OCI-LY7 (cell line): Measurements from ENCODE around the gene RAB3GAP2. TPM values are rescaled to one million over a fixed set of nuclear protein-coding genes. Genes with fewer than 3 reads are reported as not detected.
"Not testable (repeated sequence)": the region's sequence is repeated elsewhere in the genome, so short reads cannot be mapped to it uniquely, and the experiment has no call there.

Experiments used
- BruUV-seq: library from RNA; stranded (reverse); fragments of 400-500 nt; replicated peaks from 2 replicates; lab custom pipeline; 2021; lab: Mats Ljungman, UMichigan
- CTCF ChIA-PET: fragments of 300-600 bp; sonication (Branson Sonifier 250); formaldehyde crosslinking; loops from one replicate; lab custom pipeline; 2022; ENCODE audit warnings: antibody characterized with exemption; ENCODE audit not compliant: unreplicated experiment; lab: Charles Lee
- POLR2A ChIA-PET: fragments of 300-600 bp; sonication (Branson Sonifier 250); formaldehyde crosslinking; loops from one replicate; lab custom pipeline; 2022; ENCODE audit warnings: antibody characterized with exemption; lab: Charles Lee
- DNase-seq: peaks from one replicate; pipeline ENCODE4 v3.0.0-alpha.2; 2015; ENCODE audit warnings: low spot score
- H2AFZ ChIP-seq: fragments of 200-600 bp; sonication (generic), shearing (Covaris generic); 2 replicates; pipeline ENCODE4 v1.6.1; 2014; ENCODE audit warnings: mild to moderate bottlenecking, antibody characterized with exemption, low read length, moderate library complexity
- H3K27ac ChIP-seq: fragments of 200-600 bp; sonication (generic); 2 replicates; pipeline ENCODE4 v1.5.1; 2014; ENCODE audit warnings: mixed run types, low read depth, mild to moderate bottlenecking, moderate library complexity, low read length, inconsistent platforms; ENCODE audit not compliant: poor library complexity, severe bottlenecking
- H3K36me3 ChIP-seq: fragments of 200-600 bp; sonication (generic); 2 replicates; pipeline ENCODE4 v1.6.1; 2014; ENCODE audit warnings: mild to moderate bottlenecking, antibody characterized with exemption, low read length, moderate library complexity, mixed read lengths; ENCODE audit not compliant: insufficient read depth
- H3K4me1 ChIP-seq: fragments of 200-600 bp; sonication (generic); 2 replicates; pipeline ENCODE4 v1.5.1; 2014; ENCODE audit warnings: mild to moderate bottlenecking, low read length; ENCODE audit not compliant: insufficient read depth, poor library complexity, severe bottlenecking
- H3K4me2 ChIP-seq: fragments of 200-600 bp; sonication (generic); 2 replicates; pipeline ENCODE4 v1.6.1; 2014; ENCODE audit warnings: mild to moderate bottlenecking, low read length
- H3K4me3 ChIP-seq: fragments of 200-600 bp; sonication (generic); 2 replicates; pipeline ENCODE4 v1.5.1; 2014; ENCODE audit warnings: mild to moderate bottlenecking, low read depth, low read length; ENCODE audit not compliant: poor library complexity, severe bottlenecking
- H3K79me2 ChIP-seq: fragments of 200-600 bp; sonication (generic); 2 replicates; pipeline ENCODE4 v1.6.1; 2016; ENCODE audit warnings: low read depth, mild to moderate bottlenecking, low read length, moderate library complexity, mixed read lengths; ENCODE audit not compliant: insufficient read depth
- H3K9me2 ChIP-seq: fragments of 200-600 bp; sonication (generic); 2 replicates; pipeline ENCODE4 v1.6.1; 2016; ENCODE audit warnings: mild to moderate bottlenecking, low read length, mixed read lengths; ENCODE audit not compliant: insufficient read depth
- H3K9me3 ChIP-seq: fragments of 200-600 bp; sonication (generic); 2 replicates; pipeline ENCODE4 v1.6.1; 2014; ENCODE audit warnings: mild to moderate bottlenecking, mixed run types, low read length, mixed read lengths
- H4K20me1 ChIP-seq: fragments of 200-600 bp; sonication (generic); 2 replicates; pipeline ENCODE4 v1.6.1; 2014; ENCODE audit warnings: mild to moderate bottlenecking, antibody characterized with exemption, low read length, moderate library complexity, mixed read lengths; ENCODE audit not compliant: insufficient read depth
- EZH2phosphoT487 ChIP-seq: fragments of 200-600 bp; sonication (generic); IDR thresholded peaks from 2 replicates; pipeline ENCODE4 v1.6.1; 2018; ENCODE audit warnings: low read depth, borderline replicate concordance, mild to moderate bottlenecking, mixed run types, antibody characterized with exemption, low read length, moderate library complexity, mixed read lengths
- intact Hi-C: fragments of 100-400 bp; cut with micrococcal nuclease; formaldehyde crosslinking; loops from one replicate; pipeline ENCODE4 v1.10.0; 2022; ENCODE audit not compliant: unreplicated experiment
- total RNA-seq, 2 experiments: library from RNA; depleted of rRNA in 1 of 2; stranded (reverse); fragments of >200 nt in 1 of 2; shearing (Covaris generic) in 1 of 2; gene quantifications; 2 replicates each; pipeline ENCODE4 v1.2.3, GENCODE V29; 2014 to 2022
- TF ChIP-seq, protein P1 (sequence below): fragments of 200-600 bp; sonication (generic); conservative IDR thresholded peaks from 2 replicates; pipeline ENCODE4 v1.5.1; 2014; ENCODE audit warnings: mild to moderate bottlenecking, antibody characterized with exemption, low read length, moderate library complexity, mixed read lengths

RAB3GAP2 gene
- total RNA-seq, 2 experiments from 2014 or later = 16.9 to 41.1 TPM

GRCh38 chr1:220182111-220182510 is 90.1 kb downstream of the RAB3GAP2 start:
- no peak overlapping the region for H3K27ac ChIP-seq
- BruUV-seq = no TSS peak
- no peaks in the 10 kb centered on the region for H3K9me3 ChIP-seq
- peaks cover 69% of the 10 kb centered on the region for H3K36me3 ChIP-seq
- H3K4me1 ChIP-seq = no peaks in the 10 kb centered on the region
- no peak overlapping the region for H2AFZ ChIP-seq
- H3K4me2 ChIP-seq = no peak overlapping the region
- POLR2A ChIA-PET = no interaction called here
- H3K4me3 ChIP-seq = no peak overlapping the region
- no peaks in the 10 kb centered on the region for H3K9me2 ChIP-seq
- no peak for DNase-seq
- intact Hi-C loops = no loop called here
- no peaks in the 10 kb centered on the region for H3K79me2 ChIP-seq
- H4K20me1 ChIP-seq = no peaks in the 10 kb centered on the region
- CTCF ChIA-PET = no interaction called here
- TF ChIP-seq, protein P1, sequence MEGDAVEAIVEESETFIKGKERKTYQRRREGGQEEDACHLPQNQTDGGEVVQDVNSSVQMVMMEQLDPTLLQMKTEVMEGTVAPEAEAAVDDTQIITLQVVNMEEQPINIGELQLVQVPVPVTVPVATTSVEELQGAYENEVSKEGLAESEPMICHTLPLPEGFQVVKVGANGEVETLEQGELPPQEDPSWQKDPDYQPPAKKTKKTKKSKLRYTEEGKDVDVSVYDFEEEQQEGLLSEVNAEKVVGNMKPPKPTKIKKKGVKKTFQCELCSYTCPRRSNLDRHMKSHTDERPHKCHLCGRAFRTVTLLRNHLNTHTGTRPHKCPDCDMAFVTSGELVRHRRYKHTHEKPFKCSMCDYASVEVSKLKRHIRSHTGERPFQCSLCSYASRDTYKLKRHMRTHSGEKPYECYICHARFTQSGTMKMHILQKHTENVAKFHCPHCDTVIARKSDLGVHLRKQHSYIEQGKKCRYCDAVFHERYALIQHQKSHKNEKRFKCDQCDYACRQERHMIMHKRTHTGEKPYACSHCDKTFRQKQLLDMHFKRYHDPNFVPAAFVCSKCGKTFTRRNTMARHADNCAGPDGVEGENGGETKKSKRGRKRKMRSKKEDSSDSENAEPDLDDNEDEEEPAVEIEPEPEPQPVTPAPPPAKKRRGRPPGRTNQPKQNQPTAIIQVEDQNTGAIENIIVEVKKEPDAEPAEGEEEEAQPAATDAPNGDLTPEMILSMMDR = no peak
- TF ChIP-seq EZH2phosphoT487 = no peak

DNA sequence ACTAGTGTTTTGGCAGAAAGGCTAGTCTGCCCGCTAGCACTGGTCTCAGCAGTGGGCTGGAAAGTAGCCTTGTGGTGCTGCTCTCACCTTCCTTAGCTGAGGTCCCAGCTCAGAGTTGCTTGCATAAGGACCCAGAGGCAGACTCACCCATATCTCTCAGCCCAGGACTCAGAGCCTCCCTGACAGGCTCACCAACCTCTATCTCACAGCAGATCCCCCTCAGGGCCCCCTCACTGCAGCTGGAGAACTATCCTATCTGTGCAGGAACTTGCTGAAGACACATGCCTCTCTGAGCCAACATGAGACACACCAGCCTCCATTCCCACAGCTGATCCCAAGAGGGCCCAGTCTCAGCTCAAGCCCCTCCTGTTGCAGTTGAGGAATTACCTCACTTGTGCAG is 95.7 kb downstream of the RAB3GAP2 start:
- Histone ChIP-seq H3K79me2 (no peaks in the 10 kb centered on the region), H3K4me2 (no peak overlapping the region), H3K9me3 (no peaks in the 10 kb centered on the region), H3K27ac (no peak overlapping the region), H3K9me2 (no peaks in the 10 kb centered on the region), H3K36me3 (peaks cover 58% of the 10 kb centered on the region), H4K20me1 (no peaks in the 10 kb centered on the region), H2AFZ (no peak overlapping the region), H3K4me3 (no peak overlapping the region), H3K4me1 (no peaks in the 10 kb centered on the region)
- DNase-seq = no peak
- intact Hi-C loops = no loop called here
- no peak for TF ChIP-seq EZH2phosphoT487
- TF ChIP-seq, protein P1 = no peak
- ChIA-PET POLR2A (interaction anchor here (1.2 kb wide), 1 partner anchor 11 kb away, joined by 3 read pairs; no protein-coding TSS in a partner anchor), CTCF (no interaction called here)
- no TSS peak for BruUV-seq

DNA sequence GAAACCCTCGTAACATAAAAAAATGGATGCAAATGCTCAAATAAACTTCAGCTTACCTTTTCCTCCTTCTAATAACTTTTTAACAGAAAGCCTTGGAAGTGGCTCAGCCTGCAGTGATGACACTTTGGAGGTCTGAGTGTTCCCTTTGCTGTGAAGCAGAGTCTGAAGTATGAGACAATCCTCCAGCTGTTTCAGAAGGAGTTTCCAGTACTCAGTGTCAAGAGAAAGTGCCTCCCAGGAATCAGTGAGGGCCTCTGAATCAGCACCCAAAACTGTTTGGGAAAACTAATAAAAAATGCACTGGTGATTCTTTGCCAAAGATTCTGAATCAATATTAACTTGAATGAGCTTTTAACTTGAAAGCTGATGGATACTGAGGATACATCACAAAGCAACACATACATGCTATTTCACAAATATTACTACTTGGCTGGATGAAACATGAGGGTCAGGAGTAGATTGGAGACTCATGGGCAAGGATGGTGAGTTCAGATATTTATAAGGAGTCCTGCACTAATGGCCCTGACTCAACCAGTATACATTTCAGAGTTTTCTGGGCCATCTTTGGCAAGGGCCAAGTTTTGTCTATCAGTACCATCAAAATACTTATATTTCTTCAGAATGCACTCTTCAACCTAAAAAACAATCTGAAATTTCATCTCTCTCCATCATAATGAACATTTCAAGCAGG is 101.3 kb downstream of the RAB3GAP2 start:
- no peak for TF ChIP-seq EZH2phosphoT487
- TF ChIP-seq, protein P1 = no peak
- H3K9me2 ChIP-seq = no peaks in the 10 kb centered on the region
- no TSS peak for BruUV-seq
- H3K4me1 ChIP-seq = no peaks in the 10 kb centered on the region
- no peak for DNase-seq
- CTCF ChIA-PET = no interaction called here
- no peaks in the 10 kb centered on the region for H3K9me3 ChIP-seq
- H2AFZ ChIP-seq = no peak overlapping the region
- H3K4me3 ChIP-seq = no peak overlapping the region
- POLR2A ChIA-PET = interaction anchor here (0.6 to 1.5 kb wide), 2 partner anchors 15 to 26 kb away, joined by 3 read pairs; no protein-coding TSS in a partner anchor
- H3K79me2 ChIP-seq = no peaks in the 10 kb centered on the region
- H3K36me3 ChIP-seq = peaks cover 66% of the 10 kb centered on the region
- intact Hi-C loops = no loop called here
- no peak overlapping the region for H3K27ac ChIP-seq
- H3K4me2 ChIP-seq = no peak overlapping the region
- no peaks in the 10 kb centered on the region for H4K20me1 ChIP-seq

DNA sequence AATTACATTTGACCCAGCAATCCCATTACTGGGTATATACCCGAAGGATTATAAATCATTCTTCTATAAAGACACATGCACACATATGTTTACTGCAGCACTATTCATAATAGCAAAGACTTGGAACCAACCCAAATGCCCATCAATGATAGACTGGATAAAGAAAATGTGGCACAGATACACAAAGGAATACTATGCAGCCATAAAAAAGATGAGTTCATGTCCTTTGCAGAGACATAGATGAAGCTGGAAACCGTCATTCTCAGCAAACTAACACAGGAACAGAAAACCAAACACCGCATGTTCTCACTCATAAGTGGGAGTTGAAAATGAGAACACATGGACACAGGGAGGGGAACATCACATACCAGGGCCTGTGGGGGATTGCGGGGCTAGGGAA is 102.4 kb downstream of the RAB3GAP2 start:
- DNase-seq, H3K4me1 ChIP-seq, H3K9me3 ChIP-seq, H3K4me3 ChIP-seq, H3K9me2 ChIP-seq, H2AFZ ChIP-seq, H4K20me1 ChIP-seq, H3K79me2 ChIP-seq, intact Hi-C loops, BruUV-seq, H3K27ac ChIP-seq, CTCF ChIA-PET, H3K4me2 ChIP-seq: not testable (repeated sequence)
- H3K36me3 ChIP-seq = peaks cover 73% of the 10 kb centered on the region
- POLR2A ChIA-PET = interaction anchor here (0.8 to 1.1 kb wide), 2 partner anchors 11 to 34 kb away, joined by 3 to 4 read pairs; no protein-coding TSS in a partner anchor
